Measurements from ENCODE around the gene TOLLIP. TPM values are rescaled to one million over a fixed set of nuclear protein-coding genes. Genes with fewer than 3 reads are reported as not detected.

TOLLIP gene
- total RNA-seq, 1 experiment from 2014 or later: 32.3 TPM

DNA sequence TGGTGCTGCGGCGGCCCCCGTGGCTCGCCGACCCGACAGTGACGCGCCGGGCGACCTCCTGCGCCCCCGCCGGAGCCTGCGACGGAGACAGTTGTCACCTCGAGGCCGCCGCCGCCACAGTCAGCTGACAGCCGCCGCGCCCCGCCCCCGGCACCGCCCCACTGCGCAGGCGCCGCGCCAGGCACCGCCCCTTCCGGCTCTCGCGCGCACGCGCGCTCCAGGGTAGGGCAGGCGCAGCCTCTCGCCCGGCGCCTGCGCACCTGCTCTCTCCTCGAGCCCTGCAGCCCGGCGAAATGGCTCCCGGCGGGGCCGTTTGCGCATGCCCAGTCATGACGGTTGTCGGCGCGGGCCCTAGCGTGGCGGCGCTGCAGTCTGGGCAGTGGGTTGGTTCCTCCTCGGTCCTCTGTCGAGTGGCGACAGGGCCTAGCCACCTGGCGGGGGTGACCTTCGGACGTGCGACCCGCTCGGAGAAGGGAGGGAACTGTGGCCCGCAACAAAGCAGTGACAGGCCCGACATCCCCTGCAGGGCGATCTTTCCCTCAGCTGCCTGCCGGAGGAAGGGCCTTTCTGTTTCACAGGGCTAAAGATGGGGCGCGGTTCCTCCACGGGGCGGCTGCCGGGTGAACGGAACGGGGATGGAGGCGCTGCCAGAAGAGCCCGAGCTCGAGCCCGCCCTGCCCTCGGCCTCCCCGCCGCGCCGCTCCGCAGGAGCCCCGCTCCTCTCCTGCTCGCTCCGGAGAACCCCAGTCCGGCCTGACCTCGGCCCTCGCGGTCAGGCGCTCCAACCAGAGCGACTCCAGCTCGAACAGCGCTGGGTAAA is at the start of gene TOLLIP (continued):
- no peak for TF ChIP-seq FOXK1 (CRISPR knock-in tag; IDR thresholded peaks at IDR 0.05)
- TF ChIP-seq, protein P1, sequence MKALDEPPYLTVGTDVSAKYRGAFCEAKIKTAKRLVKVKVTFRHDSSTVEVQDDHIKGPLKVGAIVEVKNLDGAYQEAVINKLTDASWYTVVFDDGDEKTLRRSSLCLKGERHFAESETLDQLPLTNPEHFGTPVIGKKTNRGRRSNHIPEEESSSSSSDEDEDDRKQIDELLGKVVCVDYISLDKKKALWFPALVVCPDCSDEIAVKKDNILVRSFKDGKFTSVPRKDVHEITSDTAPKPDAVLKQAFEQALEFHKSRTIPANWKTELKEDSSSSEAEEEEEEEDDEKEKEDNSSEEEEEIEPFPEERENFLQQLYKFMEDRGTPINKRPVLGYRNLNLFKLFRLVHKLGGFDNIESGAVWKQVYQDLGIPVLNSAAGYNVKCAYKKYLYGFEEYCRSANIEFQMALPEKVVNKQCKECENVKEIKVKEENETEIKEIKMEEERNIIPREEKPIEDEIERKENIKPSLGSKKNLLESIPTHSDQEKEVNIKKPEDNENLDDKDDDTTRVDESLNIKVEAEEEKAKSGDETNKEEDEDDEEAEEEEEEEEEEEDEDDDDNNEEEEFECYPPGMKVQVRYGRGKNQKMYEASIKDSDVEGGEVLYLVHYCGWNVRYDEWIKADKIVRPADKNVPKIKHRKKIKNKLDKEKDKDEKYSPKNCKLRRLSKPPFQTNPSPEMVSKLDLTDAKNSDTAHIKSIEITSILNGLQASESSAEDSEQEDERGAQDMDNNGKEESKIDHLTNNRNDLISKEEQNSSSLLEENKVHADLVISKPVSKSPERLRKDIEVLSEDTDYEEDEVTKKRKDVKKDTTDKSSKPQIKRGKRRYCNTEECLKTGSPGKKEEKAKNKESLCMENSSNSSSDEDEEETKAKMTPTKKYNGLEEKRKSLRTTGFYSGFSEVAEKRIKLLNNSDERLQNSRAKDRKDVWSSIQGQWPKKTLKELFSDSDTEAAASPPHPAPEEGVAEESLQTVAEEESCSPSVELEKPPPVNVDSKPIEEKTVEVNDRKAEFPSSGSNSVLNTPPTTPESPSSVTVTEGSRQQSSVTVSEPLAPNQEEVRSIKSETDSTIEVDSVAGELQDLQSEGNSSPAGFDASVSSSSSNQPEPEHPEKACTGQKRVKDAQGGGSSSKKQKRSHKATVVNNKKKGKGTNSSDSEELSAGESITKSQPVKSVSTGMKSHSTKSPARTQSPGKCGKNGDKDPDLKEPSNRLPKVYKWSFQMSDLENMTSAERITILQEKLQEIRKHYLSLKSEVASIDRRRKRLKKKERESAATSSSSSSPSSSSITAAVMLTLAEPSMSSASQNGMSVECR (CRISPR knock-in tag; IDR thresholded peaks at IDR 0.05; ENCODE audit: borderline replicate concordance): peak; percentile 30; the same call in 1 of the 2 replicates
- no peak for TF ChIP-seq MXD4 (CRISPR knock-in tag; IDR thresholded peaks at IDR 0.05; ENCODE audit: borderline replicate concordance)
- TF ChIP-seq TCF7 (CRISPR knock-in tag; IDR thresholded peaks at IDR 0.05; ENCODE audit: low read depth): 0 out of 2 replicates have a peak, but pooled peaks have one; percentile 51
- TF ChIP-seq, protein P2, sequence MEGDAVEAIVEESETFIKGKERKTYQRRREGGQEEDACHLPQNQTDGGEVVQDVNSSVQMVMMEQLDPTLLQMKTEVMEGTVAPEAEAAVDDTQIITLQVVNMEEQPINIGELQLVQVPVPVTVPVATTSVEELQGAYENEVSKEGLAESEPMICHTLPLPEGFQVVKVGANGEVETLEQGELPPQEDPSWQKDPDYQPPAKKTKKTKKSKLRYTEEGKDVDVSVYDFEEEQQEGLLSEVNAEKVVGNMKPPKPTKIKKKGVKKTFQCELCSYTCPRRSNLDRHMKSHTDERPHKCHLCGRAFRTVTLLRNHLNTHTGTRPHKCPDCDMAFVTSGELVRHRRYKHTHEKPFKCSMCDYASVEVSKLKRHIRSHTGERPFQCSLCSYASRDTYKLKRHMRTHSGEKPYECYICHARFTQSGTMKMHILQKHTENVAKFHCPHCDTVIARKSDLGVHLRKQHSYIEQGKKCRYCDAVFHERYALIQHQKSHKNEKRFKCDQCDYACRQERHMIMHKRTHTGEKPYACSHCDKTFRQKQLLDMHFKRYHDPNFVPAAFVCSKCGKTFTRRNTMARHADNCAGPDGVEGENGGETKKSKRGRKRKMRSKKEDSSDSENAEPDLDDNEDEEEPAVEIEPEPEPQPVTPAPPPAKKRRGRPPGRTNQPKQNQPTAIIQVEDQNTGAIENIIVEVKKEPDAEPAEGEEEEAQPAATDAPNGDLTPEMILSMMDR (IDR thresholded peaks at IDR 0.05): no peak
- no peak for TF ChIP-seq ATF6 (CRISPR knock-in tag; IDR thresholded peaks at IDR 0.05)
- TF ChIP-seq JUN (CRISPR knock-in tag; IDR thresholded peaks at IDR 0.05): 0 out of 2 replicates have a peak, but pooled peaks have one; percentile 27
- TF ChIP-seq, protein P3, sequence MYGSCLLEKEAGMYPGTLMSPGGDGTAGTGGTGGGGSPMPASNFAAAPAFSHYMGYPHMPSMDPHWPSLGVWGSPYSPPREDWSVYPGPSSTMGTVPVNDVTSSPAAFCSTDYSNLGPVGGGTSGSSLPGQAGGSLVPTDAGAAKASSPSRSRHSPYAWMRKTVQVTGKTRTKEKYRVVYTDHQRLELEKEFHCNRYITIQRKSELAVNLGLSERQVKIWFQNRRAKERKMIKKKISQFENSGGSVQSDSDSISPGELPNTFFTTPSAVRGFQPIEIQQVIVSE (CRISPR knock-in tag; IDR thresholded peaks at IDR 0.05; ENCODE audit: borderline replicate concordance): no peak
- TF ChIP-seq, protein P4, sequence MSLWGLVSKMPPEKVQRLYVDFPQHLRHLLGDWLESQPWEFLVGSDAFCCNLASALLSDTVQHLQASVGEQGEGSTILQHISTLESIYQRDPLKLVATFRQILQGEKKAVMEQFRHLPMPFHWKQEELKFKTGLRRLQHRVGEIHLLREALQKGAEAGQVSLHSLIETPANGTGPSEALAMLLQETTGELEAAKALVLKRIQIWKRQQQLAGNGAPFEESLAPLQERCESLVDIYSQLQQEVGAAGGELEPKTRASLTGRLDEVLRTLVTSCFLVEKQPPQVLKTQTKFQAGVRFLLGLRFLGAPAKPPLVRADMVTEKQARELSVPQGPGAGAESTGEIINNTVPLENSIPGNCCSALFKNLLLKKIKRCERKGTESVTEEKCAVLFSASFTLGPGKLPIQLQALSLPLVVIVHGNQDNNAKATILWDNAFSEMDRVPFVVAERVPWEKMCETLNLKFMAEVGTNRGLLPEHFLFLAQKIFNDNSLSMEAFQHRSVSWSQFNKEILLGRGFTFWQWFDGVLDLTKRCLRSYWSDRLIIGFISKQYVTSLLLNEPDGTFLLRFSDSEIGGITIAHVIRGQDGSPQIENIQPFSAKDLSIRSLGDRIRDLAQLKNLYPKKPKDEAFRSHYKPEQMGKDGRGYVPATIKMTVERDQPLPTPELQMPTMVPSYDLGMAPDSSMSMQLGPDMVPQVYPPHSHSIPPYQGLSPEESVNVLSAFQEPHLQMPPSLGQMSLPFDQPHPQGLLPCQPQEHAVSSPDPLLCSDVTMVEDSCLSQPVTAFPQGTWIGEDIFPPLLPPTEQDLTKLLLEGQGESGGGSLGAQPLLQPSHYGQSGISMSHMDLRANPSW (CRISPR knock-in tag; conservative IDR thresholded peaks at IDR 0.05; ENCODE audit: low read depth): no peak
- TF ChIP-seq, protein P5, sequence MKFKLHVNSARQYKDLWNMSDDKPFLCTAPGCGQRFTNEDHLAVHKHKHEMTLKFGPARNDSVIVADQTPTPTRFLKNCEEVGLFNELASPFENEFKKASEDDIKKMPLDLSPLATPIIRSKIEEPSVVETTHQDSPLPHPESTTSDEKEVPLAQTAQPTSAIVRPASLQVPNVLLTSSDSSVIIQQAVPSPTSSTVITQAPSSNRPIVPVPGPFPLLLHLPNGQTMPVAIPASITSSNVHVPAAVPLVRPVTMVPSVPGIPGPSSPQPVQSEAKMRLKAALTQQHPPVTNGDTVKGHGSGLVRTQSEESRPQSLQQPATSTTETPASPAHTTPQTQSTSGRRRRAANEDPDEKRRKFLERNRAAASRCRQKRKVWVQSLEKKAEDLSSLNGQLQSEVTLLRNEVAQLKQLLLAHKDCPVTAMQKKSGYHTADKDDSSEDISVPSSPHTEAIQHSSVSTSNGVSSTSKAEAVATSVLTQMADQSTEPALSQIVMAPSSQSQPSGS (CRISPR knock-in tag; IDR thresholded peaks at IDR 0.05; ENCODE audit: borderline replicate concordance, low read depth): no peak
- TF ChIP-seq ZNF138 (CRISPR knock-in tag; conservative IDR thresholded peaks at IDR 0.05): no peak
- TF ChIP-seq ZNF121 (CRISPR knock-in tag; IDR thresholded peaks at IDR 0.05): peak; percentile 5; the same call in 1 of the 2 replicates
- TF ChIP-seq CBFB (CRISPR knock-in tag; IDR thresholded peaks at IDR 0.05; ENCODE audit: low read depth): no peak
- TF ChIP-seq ZNF219 (CRISPR knock-in tag; IDR thresholded peaks at IDR 0.05; ENCODE audit: borderline replicate concordance): no peak
- TF ChIP-seq ZNF532 (CRISPR knock-in tag; IDR thresholded peaks at IDR 0.05; ENCODE audit: borderline replicate concordance): 0 out of 2 replicates have a peak, but pooled peaks have one; percentile 30
- TF ChIP-seq MLX (CRISPR knock-in tag; IDR thresholded peaks at IDR 0.05): no peak
- TF ChIP-seq GABPB1 (CRISPR knock-in tag; IDR thresholded peaks at IDR 0.05): no peak
- no peak for TF ChIP-seq IRF2 (CRISPR knock-in tag; IDR thresholded peaks at IDR 0.05; ENCODE audit: borderline replicate concordance, low read depth)

Measured in WTC11 (cell line).